GM21723 (cell line): ENCODE measurements around the gene GOSR2.

Experiments used
- ATAC-seq: cut with Tn5 transposase; IDR thresholded peaks from one replicate; pipeline ENCODE4 v1.9.1; 2021; ENCODE audit warnings: mild to moderate bottlenecking, moderate library complexity; ENCODE audit not compliant: unreplicated experiment

Gene GOSR2

GRCh38 chr17:46958041-46958591 lies 35.2 kb downstream of the GOSR2 start:
- ATAC-seq = no peak

DNA sequence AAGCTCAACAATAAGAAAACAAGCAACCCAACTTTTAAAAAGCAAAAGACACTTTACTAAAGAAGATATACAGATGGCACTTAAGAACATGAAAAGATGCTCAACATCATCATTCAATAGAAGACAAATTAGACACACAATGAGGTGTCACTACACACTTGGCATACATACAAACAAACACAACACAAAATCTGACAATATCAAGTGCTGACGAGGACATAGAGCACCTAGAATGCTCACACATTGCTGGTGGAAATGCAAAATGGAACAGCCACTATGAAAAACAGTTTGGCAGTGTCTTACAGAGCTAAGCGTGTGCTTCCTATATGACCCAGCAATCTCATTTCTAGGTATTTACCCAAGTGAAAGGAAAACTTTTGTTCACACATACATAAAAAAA lies 37.2 kb downstream of the GOSR2 start:
- ATAC-seq = no peak

DNA sequence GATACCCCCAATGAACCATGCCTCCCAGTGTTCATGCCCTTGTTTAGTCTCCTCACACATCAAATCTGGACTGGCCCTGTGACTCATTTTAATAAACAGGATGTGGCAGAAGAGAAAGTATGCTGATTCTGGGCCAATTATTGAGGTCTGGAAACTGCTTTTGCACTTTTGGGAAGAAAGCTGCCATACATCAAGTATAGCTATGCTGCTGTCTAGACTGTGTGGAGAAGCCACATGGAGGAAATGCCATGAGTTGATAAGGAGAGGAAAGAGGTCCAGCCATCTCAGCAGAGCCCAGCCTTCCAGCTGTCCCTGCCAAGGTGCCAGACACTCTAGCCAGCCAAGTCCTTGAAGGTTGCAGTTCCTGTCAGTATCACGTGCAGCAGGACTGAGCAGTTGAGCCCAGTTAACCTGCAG lies 39.4 kb downstream of the GOSR2 start:
- no peak for ATAC-seq

- ATAC-seq = no peak
Observed at GRCh38 chr17:46963571-46963970, 40.6 kb downstream of the GOSR2 start.

GRCh38 chr17:46964315-46965265 lies 41.6 kb downstream of the GOSR2 start:
- no peak for ATAC-seq

GRCh38 chr17:46968224-46968834 lies 45.4 kb downstream of the GOSR2 start:
- ATAC-seq = no peak

GRCh38 chr17:46968896-46969295 lies 45.9 kb downstream of the GOSR2 start:
- no peak for ATAC-seq

GRCh38 chr17:46971647-46972300 lies 48.8 kb downstream of the GOSR2 start:
- ATAC-seq = no peak

DNA sequence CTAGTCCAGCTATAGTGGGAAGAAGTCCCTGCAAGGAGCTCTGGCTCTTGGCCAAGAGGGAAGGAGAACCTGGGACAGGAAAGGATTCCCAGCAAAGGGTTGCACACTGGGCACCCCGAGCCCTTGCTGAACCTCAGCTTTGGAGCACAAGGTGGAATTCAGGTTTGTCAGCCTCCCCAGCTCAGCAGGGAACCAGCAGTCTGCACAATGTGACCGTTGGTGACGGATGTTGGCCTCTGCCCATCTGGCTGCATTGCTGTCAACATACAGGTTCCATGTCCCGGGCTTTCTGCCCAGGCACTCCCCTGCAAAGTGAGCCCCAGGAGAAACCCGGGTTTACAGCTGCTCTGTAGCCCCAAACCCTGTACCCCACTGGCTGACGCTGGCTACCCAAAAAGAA lies 49.4 kb downstream of the GOSR2 start:
- no peak for ATAC-seq

GRCh38 chr17:46974086-46974485 lies 51.1 kb downstream of the GOSR2 start:
- ATAC-seq = no peak

- no peak for ATAC-seq
Observed at GRCh38 chr17:46975287-46975686, 52.3 kb downstream of the GOSR2 start.

GRCh38 chr17:46976626-46977270 lies 53.8 kb downstream of the GOSR2 start:
- no peak for ATAC-seq

- ATAC-seq = no peak
Observed at GRCh38 chr17:46977348-46977747, 54.4 kb downstream of the GOSR2 start.

DNA sequence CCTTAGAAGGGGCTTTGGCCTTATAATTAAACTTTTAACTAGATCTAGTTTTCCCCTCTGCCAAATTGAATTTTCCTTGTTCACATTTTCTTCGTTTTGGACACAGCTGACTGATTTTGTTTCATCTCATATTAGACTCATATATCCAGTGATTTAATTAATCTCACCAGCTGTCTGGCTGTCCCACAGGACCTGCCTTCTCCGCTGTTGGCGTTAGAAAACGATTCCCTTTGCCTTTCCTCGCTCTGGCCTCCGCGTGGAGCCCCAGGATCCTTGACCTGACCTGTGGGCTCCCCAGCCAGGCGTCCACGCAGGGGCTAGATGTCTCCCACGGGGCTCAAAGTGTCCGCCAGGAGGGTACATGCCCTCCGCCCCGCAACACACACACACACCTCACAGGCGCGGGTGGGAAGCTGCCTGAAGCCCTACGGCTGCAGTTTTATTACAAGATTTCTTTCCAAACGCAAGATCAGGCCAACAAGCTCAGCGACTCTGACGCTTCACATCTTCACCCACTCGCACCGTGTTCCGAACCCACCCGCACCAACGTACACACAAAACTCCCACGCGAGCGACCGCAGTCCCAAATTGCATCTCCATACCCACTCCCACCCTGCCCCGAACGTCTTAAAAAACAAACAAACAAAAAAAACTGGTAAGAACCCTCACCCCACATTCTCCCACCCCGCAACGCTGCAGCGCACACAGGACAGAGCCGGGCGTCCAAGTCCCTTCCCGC lies 55.0 kb downstream of the GOSR2 start:
- ATAC-seq = no peak

DNA sequence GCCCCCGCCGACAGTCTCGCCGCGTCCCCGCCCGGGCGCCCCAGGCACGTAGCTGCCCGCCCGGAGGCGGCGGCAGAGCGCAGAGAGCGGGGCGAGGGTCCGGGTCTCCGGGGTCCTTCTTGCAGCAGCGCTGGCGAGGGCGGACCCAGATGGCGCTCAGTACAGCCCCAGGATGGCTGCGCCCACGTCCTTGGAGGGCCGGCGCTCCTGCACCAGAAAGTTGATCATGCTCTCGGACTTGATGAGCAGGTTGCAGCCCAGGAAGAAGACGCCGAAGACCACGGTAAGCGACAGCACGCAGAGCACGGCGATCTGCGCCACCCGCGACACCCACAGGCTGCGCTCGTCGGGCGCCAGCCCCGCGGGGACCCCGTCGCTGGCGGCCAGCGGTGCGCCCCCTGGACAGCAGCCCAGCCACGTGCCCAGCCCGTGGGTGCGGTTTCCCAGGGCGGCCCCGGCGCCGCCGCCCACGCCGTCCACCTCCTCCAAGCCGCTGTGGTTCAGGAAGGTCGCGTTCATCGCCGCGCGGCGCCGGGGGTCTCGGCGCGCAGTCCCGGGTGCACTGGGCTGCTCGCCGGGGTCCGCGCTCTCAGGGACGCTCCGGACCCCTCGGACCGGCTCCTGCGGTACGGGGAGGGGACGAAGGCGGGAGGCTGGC lies 55.7 kb downstream of the GOSR2 start:
- no peak for ATAC-seq

GRCh38 chr17:46979147-46979863 lies 56.3 kb downstream of the GOSR2 start, which contains the start of gene RPRML:
Gene RPRML (minus strand): TSS chr17:46979253. CDS start chr17:46979007, 246 bp downstream.
- no peak for ATAC-seq

GRCh38 chr17:46982577-46982976 lies 59.6 kb downstream of the GOSR2 start:
- ATAC-seq = no peak

GRCh38 chr17:46983782-46984181 lies 60.8 kb downstream of the GOSR2 start:
- no peak for ATAC-seq

- ATAC-seq = no peak
Observed at GRCh38 chr17:46984341-46984740, 61.4 kb downstream of the GOSR2 start.
